IPS DF 6.9 (cell line): Measurements from ENCODE around the gene ADCY2.
A peak's percentile ranks its signal among the peaks of the same experiment; 100 is the strongest.

Experiments used
- DNase-seq: peaks from one replicate; pipeline ENCODE4 v3.0.0-alpha.2; 2013; ENCODE audit warnings: low read depth, low spot score
- H3K27ac ChIP-seq: one replicate; pipeline ENCODE4 v1.5.1; 2013; ENCODE audit warnings: low read length, control low read depth
- H3K27me3 ChIP-seq: 2 replicates; pipeline ENCODE4 v1.6.1; 2013; ENCODE audit warnings: mild to moderate bottlenecking, low read length; ENCODE audit not compliant: control insufficient read depth, insufficient read depth
- H3K36me3 ChIP-seq: 2 replicates; pipeline ENCODE4 v1.6.1; 2013; ENCODE audit warnings: low read length; ENCODE audit not compliant: control insufficient read depth, insufficient read depth
- H3K4me1 ChIP-seq: 2 replicates; pipeline ENCODE4 v1.6.1; 2013; ENCODE audit warnings: low read length; ENCODE audit not compliant: control insufficient read depth, insufficient read depth
- H3K4me3 ChIP-seq: 2 replicates; pipeline ENCODE4 v1.5.1; 2013; ENCODE audit warnings: mild to moderate bottlenecking, low read length
- H3K9me3 ChIP-seq: 2 replicates; pipeline ENCODE4 v1.6.1; 2013; ENCODE audit warnings: low read length, inconsistent platforms; ENCODE audit not compliant: control insufficient read depth, insufficient read depth
- WGBS: extraction: QIAGEN DNeasy Blood & Tissue Kit; methylation state at CpG from one replicate; pipeline ENCODE4 v1.1.7; 2013; ENCODE audit warnings: mixed read lengths, missing lambda C conversion rate; ENCODE audit not compliant: insufficient read length, insufficient coverage; 5-methylcytosine and 5-hydroxymethylcytosine counted together

The ADCY2 gene

GRCh38 chr5:7395432-7395946 lies 449 bp upstream of the ADCY2 start:
- DNase-seq, result no peak
- H3K4me3 ChIP-seq, result peak overlapping the region; percentile 46; the same call in 1 of the 2 replicates
- H3K27me3 ChIP-seq, result no peaks in the 10 kb centered on the region
- H3K36me3 ChIP-seq, result no peaks in the 10 kb centered on the region
- no peaks in the 10 kb centered on the region for H3K9me3 ChIP-seq
- WGBS, result no CpG with 5 or more reads among the region's 31 CpGs
- no peak overlapping the region for H3K27ac ChIP-seq
- peaks cover 7% of the 10 kb centered on the region for H3K4me1 ChIP-seq

DNA sequence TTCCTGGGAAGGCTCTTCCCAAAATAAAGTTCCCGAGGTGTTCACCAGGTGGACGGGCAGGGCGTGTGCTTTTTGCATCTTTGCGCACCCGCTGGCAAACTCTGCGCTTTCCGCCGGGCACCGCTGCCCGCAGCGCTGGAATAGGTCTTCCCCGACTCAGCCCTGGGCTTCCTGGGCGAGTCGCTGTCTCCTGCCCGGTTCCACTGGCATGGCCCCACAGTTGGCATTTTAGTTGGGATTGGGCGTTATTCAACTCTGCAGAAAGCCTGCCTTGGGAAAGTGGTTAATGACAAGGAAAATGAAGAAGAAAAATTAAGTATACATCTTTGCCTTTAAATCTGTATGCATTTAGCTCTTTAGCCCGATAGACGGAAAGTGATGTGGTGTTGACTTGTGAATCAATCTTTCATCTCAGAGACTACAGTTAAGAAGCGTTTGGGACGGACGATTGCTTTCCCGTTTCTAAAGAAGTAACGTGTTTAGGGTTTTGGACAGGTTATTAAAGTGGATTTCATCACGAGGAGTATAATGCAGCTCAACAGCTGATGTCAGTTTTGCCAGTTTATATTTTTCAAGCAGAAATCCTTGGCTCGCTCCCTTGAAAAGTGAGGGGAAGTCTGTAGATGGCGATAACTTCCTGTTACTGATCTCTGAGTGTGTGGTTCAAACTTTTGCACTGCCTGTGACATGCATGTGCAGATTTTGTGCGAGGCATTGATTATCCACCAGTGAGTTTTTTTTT lies 946 bp downstream of the ADCY2 start:
- Histone ChIP-seq H3K9me3 (no peaks in the 10 kb centered on the region), H3K36me3 (no peaks in the 10 kb centered on the region), H3K27ac (no peak overlapping the region), H3K4me1 (peaks cover 11% of the 10 kb centered on the region), H3K4me3 (peak overlapping the region; percentile 88; the same call in 1 of the 2 replicates), H3K27me3 (no peaks in the 10 kb centered on the region)
- WGBS, result no CpG with 5 or more reads among the region's 27 CpGs
- no peak for DNase-seq

DNA sequence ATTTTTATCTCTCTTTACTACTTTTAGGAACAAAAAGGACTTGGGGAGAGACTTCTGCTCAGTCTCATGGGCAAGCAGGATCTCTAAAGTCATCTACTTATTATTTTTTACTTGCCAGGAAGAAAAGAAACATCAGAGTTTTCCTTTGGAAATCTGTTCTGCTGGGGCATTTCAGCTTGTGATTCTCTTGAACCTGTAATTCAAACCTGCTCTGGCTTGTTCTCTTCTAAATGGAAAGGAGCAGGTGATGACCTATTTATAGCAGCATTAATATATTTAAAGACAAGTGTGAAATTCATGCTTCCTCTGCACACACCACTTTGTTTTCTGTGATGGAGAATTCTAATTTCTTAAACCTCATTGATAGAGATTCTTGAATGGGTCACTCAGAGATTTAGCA lies 2.0 kb downstream of the ADCY2 start:
- Histone ChIP-seq H3K4me1 (peaks cover 11% of the 10 kb centered on the region), H3K27ac (no peak overlapping the region)

DNA sequence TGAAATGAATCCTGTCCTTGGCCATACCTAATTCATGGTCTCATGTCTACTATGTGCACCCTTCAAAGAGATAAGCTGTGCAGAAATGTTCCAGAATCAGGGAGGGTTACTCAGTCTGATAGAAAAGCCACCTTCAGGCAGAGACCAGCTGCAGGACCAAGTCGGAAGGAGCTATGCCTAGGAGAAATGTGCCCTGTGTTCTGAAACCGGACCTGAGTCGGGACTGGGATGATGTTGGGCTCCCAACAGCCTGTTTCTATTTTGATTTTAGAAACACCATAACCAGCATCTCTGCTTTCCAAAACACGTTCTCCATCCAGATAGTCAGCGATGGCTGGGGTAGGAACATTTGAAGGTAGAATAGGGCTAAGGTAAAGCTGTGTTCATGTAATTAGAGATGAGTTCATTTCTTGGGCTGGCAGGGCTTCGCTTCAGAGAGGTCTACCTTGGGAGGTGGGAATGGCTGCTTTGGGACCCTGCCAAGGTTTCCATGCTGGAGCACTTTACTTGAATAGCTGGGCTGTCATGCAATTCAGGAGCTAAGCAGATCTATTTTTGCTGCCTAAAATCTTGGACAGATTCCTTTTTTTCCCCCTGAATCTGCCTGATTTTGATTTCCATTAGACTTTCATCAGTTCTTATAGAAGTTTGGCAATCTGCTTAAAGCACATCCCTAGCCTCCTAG lies 2.8 kb downstream of the ADCY2 start:
- no peak for DNase-seq
- peak overlapping the region; percentile 18; the same call in 1 of the 2 replicates for H3K4me3 ChIP-seq
- no peak overlapping the region for H3K27ac ChIP-seq
- H3K9me3 ChIP-seq, result no peaks in the 10 kb centered on the region
- WGBS, result no CpG with 5 or more reads among the region's 6 CpGs
- no peaks in the 10 kb centered on the region for H3K27me3 ChIP-seq
- H3K4me1 ChIP-seq, result peaks cover 11% of the 10 kb centered on the region
- no peaks in the 10 kb centered on the region for H3K36me3 ChIP-seq

More for the DNA sequence above, 2.0 kb downstream of the ADCY2 start:
- no peaks in the 10 kb centered on the region for H3K36me3 ChIP-seq
- peak overlapping the region; percentile 13; the same call in 1 of the 2 replicates for H3K4me3 ChIP-seq
- H3K9me3 ChIP-seq, result no peaks in the 10 kb centered on the region
- DNase-seq, result no peak
- H3K27me3 ChIP-seq, result no peaks in the 10 kb centered on the region

DNA sequence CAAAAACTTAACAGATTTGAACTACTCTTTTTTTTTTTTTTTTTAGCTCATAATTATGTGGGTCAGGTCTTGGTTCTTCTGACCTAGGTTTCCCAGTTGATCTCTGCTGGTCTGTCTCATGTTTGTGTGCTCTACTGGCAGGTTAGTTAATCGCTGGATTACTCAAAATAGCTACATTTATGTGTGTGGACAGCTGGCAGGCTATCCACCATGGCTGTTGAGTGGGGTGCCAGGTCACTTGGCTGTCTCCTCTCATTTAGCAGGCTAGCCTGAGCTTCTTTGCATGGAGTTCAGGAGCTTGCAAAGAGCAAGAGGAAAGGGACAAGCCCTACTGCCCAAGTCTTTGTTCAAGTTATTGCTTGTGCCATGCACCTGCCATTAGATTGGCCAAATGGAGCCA lies 9.3 kb downstream of the ADCY2 start:
- Histone ChIP-seq H3K36me3 (no peaks in the 10 kb centered on the region), H3K27ac (no peak overlapping the region), H3K9me3 (no peaks in the 10 kb centered on the region), H3K4me3 (no peak overlapping the region), H3K4me1 (peaks cover 4% of the 10 kb centered on the region), H3K27me3 (no peaks in the 10 kb centered on the region)
- no peak for DNase-seq
- no CpG with 5 or more reads among the region's 1 CpG for WGBS

- DNase-seq, result no peak
- Histone ChIP-seq H3K36me3 (no peaks in the 10 kb centered on the region; the same call in 1 of the 2 replicates), H3K9me3 (no peaks in the 10 kb centered on the region), H3K27ac (no peak overlapping the region), H3K27me3 (no peaks in the 10 kb centered on the region), H3K4me1 (no peaks in the 10 kb centered on the region), H3K4me3 (no peak overlapping the region)
- WGBS, result no CpG with 5 or more reads among the region's 5 CpGs
Observed at GRCh38 chr5:7410936-7411511, 15.1 kb downstream of the ADCY2 start.

DNA sequence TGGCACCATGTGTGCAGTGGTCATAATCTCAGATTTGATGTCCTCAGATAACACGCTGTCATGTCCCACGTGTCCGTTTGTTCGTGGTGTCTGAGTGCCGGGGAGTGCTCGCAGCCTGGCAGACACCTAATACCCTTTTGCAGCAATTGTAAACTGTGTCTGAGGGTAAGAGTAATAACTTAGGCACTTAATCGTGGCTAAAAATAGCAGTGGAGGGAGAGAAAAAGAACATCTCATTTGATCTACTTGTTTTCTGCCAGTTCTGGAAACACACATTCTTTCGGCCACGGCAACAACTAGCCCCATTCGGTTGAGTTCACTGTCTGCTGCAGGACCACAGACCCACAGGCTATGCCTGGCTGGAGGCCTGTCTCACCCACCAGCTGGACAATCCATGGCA lies 16.5 kb downstream of the ADCY2 start:
- Histone ChIP-seq H3K27ac (no peak overlapping the region), H3K36me3 (no peaks in the 10 kb centered on the region; the same call in 1 of the 2 replicates), H3K4me3 (no peak overlapping the region), H3K27me3 (no peaks in the 10 kb centered on the region), H3K4me1 (no peaks in the 10 kb centered on the region), H3K9me3 (no peaks in the 10 kb centered on the region)
- WGBS, result no CpG with 5 or more reads among the region's 10 CpGs
- no peak for DNase-seq

- H3K27ac ChIP-seq, result no peak overlapping the region
- DNase-seq, result no peak
- no CpG with 5 or more reads among the region's 7 CpGs for WGBS
- peaks cover 3% of the 10 kb centered on the region; the same call in 1 of the 2 replicates for H3K36me3 ChIP-seq
- no peaks in the 10 kb centered on the region for H3K9me3 ChIP-seq
- H3K4me3 ChIP-seq, result no peak overlapping the region
- H3K27me3 ChIP-seq, result no peaks in the 10 kb centered on the region
- H3K4me1 ChIP-seq, result peaks cover 7% of the 10 kb centered on the region
Observed at GRCh38 chr5:7415123-7415522, 19.2 kb downstream of the ADCY2 start.

GRCh38 chr5:7415587-7416535 lies 19.9 kb downstream of the ADCY2 start:
- Histone ChIP-seq H3K27me3 (no peaks in the 10 kb centered on the region), H3K36me3 (peaks cover 3% of the 10 kb centered on the region; the same call in 1 of the 2 replicates), H3K4me1 (peaks cover 7% of the 10 kb centered on the region), H3K4me3 (no peak overlapping the region), H3K27ac (no peak overlapping the region), H3K9me3 (no peaks in the 10 kb centered on the region)
- DNase-seq, result no peak
- no CpG with 5 or more reads among the region's 10 CpGs for WGBS

DNA sequence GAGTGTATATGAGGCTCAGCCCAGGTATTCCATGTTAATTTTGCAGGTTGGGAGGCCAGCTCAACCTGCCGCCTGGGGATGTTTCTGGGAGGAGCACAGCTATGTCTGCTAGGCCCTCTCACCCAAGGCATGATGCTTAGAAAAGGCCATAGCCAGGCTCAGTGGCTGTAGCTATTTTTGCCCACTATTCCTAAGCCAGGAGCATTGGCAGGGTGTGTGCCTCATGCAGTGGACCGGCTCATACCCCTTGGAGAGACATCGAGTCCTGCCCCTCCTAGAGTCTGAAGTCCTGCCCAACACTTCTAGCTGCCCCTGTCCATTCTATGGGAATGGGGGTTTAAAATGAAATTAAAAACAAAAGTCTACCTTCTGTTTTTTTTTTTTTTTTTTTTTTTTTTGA lies 22.3 kb downstream of the ADCY2 start:
- H3K9me3 ChIP-seq, result no peaks in the 10 kb centered on the region
- peaks cover 3% of the 10 kb centered on the region; the same call in 1 of the 2 replicates for H3K36me3 ChIP-seq
- no CpG with 5 or more reads among the region's 3 CpGs for WGBS
- no peak overlapping the region for H3K4me3 ChIP-seq
- H3K27me3 ChIP-seq, result no peaks in the 10 kb centered on the region
- H3K4me1 ChIP-seq, result peaks cover 10% of the 10 kb centered on the region
- no peak for DNase-seq
- no peak overlapping the region for H3K27ac ChIP-seq
